IMR-90 (cell line): Measurements from ENCODE around the gene CDKAL1. TPM values are rescaled to one million over a fixed set of nuclear protein-coding genes. Genes with fewer than 3 reads are reported as not detected.

Experiments used
- ATAC-seq: fragments of 200-7000 bp; cut with Tn5 transposase; 2 replicates; pipeline ENCODE4 v1.9.1; 2020; ENCODE audit warnings: low read depth, mild to moderate bottlenecking, moderate library complexity
- BruUV-seq: library from RNA; stranded (reverse); fragments of 400-500 nt; replicated peaks from 2 replicates; lab custom pipeline; 2021; lab: Mats Ljungman, UMichigan
- CTCF ChIA-PET: fragments of 300-600 bp; formaldehyde crosslinking; extraction: SDS; loops from one replicate; lab custom pipeline; 2021; ENCODE audit warnings: antibody characterized with exemption; lab: Yijun Ruan, JAX
- POLR2A ChIA-PET: fragments of 300-600 bp; sonication (Branson Sonifier 250); formaldehyde crosslinking; loops from one replicate; lab custom pipeline; 2022; ENCODE audit warnings: antibody characterized with exemption; ENCODE audit not compliant: unreplicated experiment; lab: Charles Lee
- DNase-seq: peaks from one replicate; pipeline ENCODE4 v3.0.0; 2013
- H2AFZ ChIP-seq: replicated peaks from 2 replicates; pipeline ENCODE3; 2013; ENCODE audit warnings: low read length, mild to moderate bottlenecking; ENCODE audit not compliant: poor library complexity
- H2AK5ac ChIP-seq: 2 replicates; pipeline ENCODE4 v1.6.1; 2013; ENCODE audit warnings: low read depth, low read length, inconsistent platforms
- H2AK9ac ChIP-seq: replicated peaks from 2 replicates; pipeline ENCODE3; 2013; ENCODE audit warnings: mild to moderate bottlenecking, low read depth, low read length, moderate library complexity; ENCODE audit not compliant: poor library complexity
- H2BK120ac ChIP-seq: 2 replicates; pipeline ENCODE4 v1.6.1; 2013; ENCODE audit warnings: low read depth, low read length, inconsistent platforms
- H2BK15ac ChIP-seq: 3 replicates; pipeline ENCODE4 v1.6.1; 2013; ENCODE audit warnings: low read depth, low read length, inconsistent platforms
- H2BK20ac ChIP-seq: 2 replicates; pipeline ENCODE4 v1.6.1; 2013; ENCODE audit warnings: low read depth, mild to moderate bottlenecking, inconsistent platforms, low read length, moderate library complexity
- H2BK5ac ChIP-seq: 2 replicates; pipeline ENCODE4 v1.6.1; 2013; ENCODE audit warnings: mild to moderate bottlenecking, low read depth, low read length, inconsistent platforms; ENCODE audit not compliant: poor library complexity, severe bottlenecking
- H3K14ac ChIP-seq: replicated peaks from 2 replicates; pipeline ENCODE4 v1.6.1; 2013; ENCODE audit warnings: low read depth, low read length, inconsistent platforms
- H3K18ac ChIP-seq: 2 replicates; pipeline ENCODE4 v1.6.1; 2013; ENCODE audit warnings: low read depth, low read length, control low read depth
- H3K23ac ChIP-seq: 2 replicates; pipeline ENCODE4 v1.6.1; 2013; ENCODE audit warnings: low read depth, low read length, inconsistent platforms
- H3K27ac ChIP-seq: 2 replicates; pipeline ENCODE4 v1.5.1; 2013; ENCODE audit warnings: mild to moderate bottlenecking, control low read depth, low read length; ENCODE audit not compliant: insufficient read depth
- H3K27me3 ChIP-seq: 2 replicates; pipeline ENCODE4 v1.6.1; 2013; ENCODE audit warnings: low read length; ENCODE audit not compliant: control insufficient read depth, insufficient read depth
- H3K36me3 ChIP-seq: 2 replicates; pipeline ENCODE4 v1.6.1; 2013; ENCODE audit warnings: low read length, mixed read lengths; ENCODE audit not compliant: control insufficient read depth, insufficient read depth
- H3K4ac ChIP-seq: 2 replicates; pipeline ENCODE4 v1.6.1; 2013; ENCODE audit warnings: low read depth, low read length, inconsistent platforms
- H3K4me1 ChIP-seq: 2 replicates; pipeline ENCODE4 v1.6.1; 2013; ENCODE audit warnings: low read length, mixed read lengths; ENCODE audit not compliant: control insufficient read depth, insufficient read depth
- H3K4me2 ChIP-seq: 2 replicates; pipeline ENCODE4 v1.6.1; 2013; ENCODE audit warnings: low read depth, mild to moderate bottlenecking, control low read depth, low read length, moderate library complexity
- H3K4me3 ChIP-seq: 2 replicates; pipeline ENCODE4 v1.5.1; 2013; ENCODE audit warnings: low read depth, mild to moderate bottlenecking, control low read depth, low read length, moderate library complexity; ENCODE audit not compliant: insufficient read depth
- H3K56ac ChIP-seq: 2 replicates; pipeline ENCODE4 v1.6.1; 2013; ENCODE audit warnings: low read length, inconsistent platforms; ENCODE audit not compliant: insufficient read depth; ENCODE audit errors: extremely low read depth
- H3K79me1 ChIP-seq, 2 experiments: 2 replicates each; pipeline ENCODE4 v1.6.1; 2013; ENCODE audit warnings: low read length in 2 of 2, inconsistent platforms in 1 of 2, low read depth in 1 of 2
- H3K9ac ChIP-seq: 2 replicates; pipeline ENCODE4 v1.6.1; 2013; ENCODE audit warnings: low read depth, low read length, control low read depth
- H3K9me1 ChIP-seq: 2 replicates; pipeline ENCODE4 v1.6.1; 2013; ENCODE audit warnings: low read length, inconsistent platforms; ENCODE audit not compliant: insufficient read depth
- H3K9me3 ChIP-seq: 2 replicates; pipeline ENCODE4 v1.6.1; 2013; ENCODE audit warnings: low read length; ENCODE audit not compliant: control insufficient read depth, insufficient read depth
- H4K20me1 ChIP-seq: 2 replicates; pipeline ENCODE4 v1.6.1; 2013; ENCODE audit warnings: low read length, inconsistent platforms; ENCODE audit not compliant: insufficient read depth
- H4K5ac ChIP-seq: 2 replicates; pipeline ENCODE4 v1.6.1; 2013; ENCODE audit warnings: mild to moderate bottlenecking, low read depth, low read length, control low read depth
- H4K8ac ChIP-seq, 2 experiments: 2 replicates each; pipeline ENCODE4 v1.6.1; 2013; ENCODE audit warnings: low read depth in 2 of 2, low read length in 2 of 2, control low read depth in 1 of 2, inconsistent platforms in 1 of 2
- H4K91ac ChIP-seq: 2 replicates; pipeline ENCODE4 v1.6.1; 2013; ENCODE audit warnings: low read depth, low read length, inconsistent platforms; ENCODE audit not compliant: insufficient read depth
- BHLHE40 ChIP-seq: fragments of 150-350 bp; IDR thresholded peaks from 2 replicates; pipeline ENCODE4 v1.6.1; 2016; ENCODE audit warnings: mild to moderate bottlenecking, low read depth, low read length
- CEBPB ChIP-seq: IDR thresholded peaks from 2 replicates; pipeline ENCODE4 v1.6.1; 2012; ENCODE audit warnings: low read depth, low read length, improper control_type of control experiment
- CHD1 ChIP-seq: IDR thresholded peaks from 2 replicates; pipeline ENCODE4 v1.6.1; 2012; ENCODE audit warnings: low read depth, low read length, improper control_type of control experiment
- CTCF ChIP-seq: conservative IDR thresholded peaks from 2 replicates; pipeline ENCODE4 v1.5.1; 2012; ENCODE audit warnings: mild to moderate bottlenecking, low read depth, low read length, improper control_type of control experiment
- ELK1 ChIP-seq: fragments of 150-350 bp; IDR thresholded peaks from 2 replicates; pipeline ENCODE4 v1.6.1; 2016; ENCODE audit warnings: low read depth, mild to moderate bottlenecking, low read length, moderate library complexity, borderline replicate concordance
- FOS ChIP-seq: fragments of 150-350 bp; IDR thresholded peaks from 2 replicates; pipeline ENCODE4 v1.6.1; 2016; ENCODE audit warnings: low read depth, low read length
- MAFK ChIP-seq: IDR thresholded peaks from 2 replicates; pipeline ENCODE4 v1.6.1; 2012; ENCODE audit warnings: low read depth, low read length, improper control_type of control experiment
- MAZ ChIP-seq: IDR thresholded peaks from 2 replicates; pipeline ENCODE4 v1.6.1; 2012; ENCODE audit warnings: low read depth, mild to moderate bottlenecking, low read length, improper control_type of control experiment, moderate library complexity, borderline replicate concordance
- MXI1 ChIP-seq: IDR thresholded peaks from 2 replicates; pipeline ENCODE4 v1.6.1; 2012; ENCODE audit warnings: low read depth, mild to moderate bottlenecking, low read length, moderate library complexity, borderline replicate concordance
- NFE2L2 ChIP-seq: fragments of 150-350 bp; IDR thresholded peaks from 2 replicates; pipeline ENCODE4 v1.6.1; 2016; ENCODE audit warnings: low read depth, mild to moderate bottlenecking, low read length
- POLR2A ChIP-seq: IDR thresholded peaks from 2 replicates; pipeline ENCODE4 v1.6.1; 2012; ENCODE audit warnings: mild to moderate bottlenecking, low read depth, low read length
- RAD21 ChIP-seq: IDR thresholded peaks from 2 replicates; pipeline ENCODE4 v1.6.1; 2012; ENCODE audit warnings: low read length, improper control_type of control experiment
- RCOR1 ChIP-seq: IDR thresholded peaks from 2 replicates; pipeline ENCODE4 v1.6.1; 2012; ENCODE audit warnings: mild to moderate bottlenecking, low read length, improper control_type of control experiment; ENCODE audit not compliant: insufficient replicate concordance
- RFX5 ChIP-seq: IDR thresholded peaks from 2 replicates; pipeline ENCODE4 v1.8.0; 2012; ENCODE audit warnings: low read depth, mild to moderate bottlenecking, low read length, moderate library complexity
- SMC3 ChIP-seq: fragments of 150-350 bp; IDR thresholded peaks from 2 replicates; pipeline ENCODE4 v1.6.1; 2016; ENCODE audit warnings: low read depth, mild to moderate bottlenecking, antibody characterized with exemption, low read length, moderate library complexity
- USF2 ChIP-seq: fragments of 150-350 bp; IDR thresholded peaks from 2 replicates; pipeline ENCODE4 v1.6.1; 2017; ENCODE audit warnings: mild to moderate bottlenecking, antibody characterized with exemption, low read length, low read depth
- dilution Hi-C: fragments of 300-500 bp; cut with HindIII; formaldehyde crosslinking; loops from one replicate; pipeline ENCODE4 v1.14.3; 2018; ENCODE audit warnings: low sequenced_read_pairs; ENCODE audit not compliant: unreplicated experiment
- in situ Hi-C: fragments of 300-500 bp; cut with MboI; formaldehyde crosslinking; loops from 3 replicates; pipeline ENCODE4 v1.14.3; 2019; ENCODE audit warnings: low sequenced_read_pairs, inconsistent platforms, mixed read lengths
- intact Hi-C: fragments of 100-400 bp; cut with micrococcal nuclease; formaldehyde crosslinking; loops from 2 replicates; pipeline ENCODE4 v1.10.0; 2022
- polyA plus RNA-seq, 3 experiments: library from polyadenylated mRNA; depleted of rRNA; stranded (reverse); fragments of >200 nt; gene quantifications; 2 replicates each; pipeline ENCODE4 v1.2.3, GENCODE V29; 2012; ENCODE audit warnings: low replicate concordance in 1 of 3
- total RNA-seq: library from RNA; depleted of rRNA; stranded (reverse); fragments of >200 nt; gene quantifications from 2 replicates; pipeline ENCODE4 v1.2.3, GENCODE V29; 2012

The CDKAL1 gene
- total and polyA plus RNA-seq, 2 of the 4 experiments (the other 2 are of a cell fraction): 3.7 to 13.1 TPM

GRCh38 chr6:20922743-20923142 lies 388.5 kb downstream of the CDKAL1 start:
- in situ Hi-C loops: no loop called here

More at GRCh38 chr6:20922743-20923142, 388.5 kb downstream of the CDKAL1 start:
- Histone ChIP-seq H2BK20ac (no peak overlapping the region), H3K27ac (no peak overlapping the region), H3K14ac (no peak overlapping the region), H4K8ac (no peak overlapping the region), H2AK9ac (no peak overlapping the region), H2AFZ (no peak overlapping the region), H3K4me2 (no peak overlapping the region), H3K36me3 (no peaks in the 10 kb centered on the region), H3K79me1 (no peaks in the 10 kb centered on the region), H4K20me1 (no peaks in the 10 kb centered on the region), H2BK15ac (no peak overlapping the region), H2BK5ac (no peak overlapping the region), H3K9me1 (no peaks in the 10 kb centered on the region), H4K91ac (no peak overlapping the region), H3K4ac (no peak overlapping the region), H3K9me3 (no peaks in the 10 kb centered on the region), H3K4me3 (no peak overlapping the region), H2BK120ac (no peak overlapping the region), H3K9ac (no peak overlapping the region), H3K4me1 (peaks cover 5% of the 10 kb centered on the region), H3K18ac (no peak overlapping the region), H3K27me3 (no peaks in the 10 kb centered on the region), H3K56ac (no peak overlapping the region), H2AK5ac (no peak overlapping the region), H4K5ac (no peak overlapping the region), H3K23ac (no peak overlapping the region)
- ChIA-PET POLR2A (no interaction called here), CTCF (no interaction called here)
- ATAC-seq (no peak), DNase-seq (peak; percentile 11)
- TF ChIP-seq SMC3 (no peak), FOS (no peak), RCOR1 (no peak), RAD21 (no peak), CEBPB (no peak), BHLHE40 (no peak), POLR2A (no peak), NFE2L2 (no peak), USF2 (no peak), CHD1 (no peak), ELK1 (no peak), MAFK (no peak), CTCF (no peak), RFX5 (no peak), MAZ (no peak), MXI1 (no peak)
- no TSS peak for BruUV-seq
- dilution Hi-C loops: no loop called here
- intact Hi-C loops: no loop called here
